Kidney (tissue), 14 donors: ENCODE results near the gene PXDC1. TPM values are rescaled to one million over a fixed set of nuclear protein-coding genes. Genes with fewer than 3 reads are reported as not detected.

Experiments
- DNase-seq, 5 donors: peaks; one replicate each; pipeline ENCODE4 v3.0.0-alpha.2; 2013 to 2020
- FAIRE-seq: peaks from 2 replicates; lab custom pipeline; 2012; peaks lifted over from hg19 to GRCh38; lab: Jason Lieb, UNC
- H3K27ac ChIP-seq, 2 donors: one replicate each; pipeline ENCODE4 v1.7.0; 2013; ENCODE audit warnings: low read depth in 2 of 2, low read length in 2 of 2, inconsistent platforms in 1 of 2
- H3K27me3 ChIP-seq: one replicate; pipeline ENCODE4 v1.7.1; 2013; ENCODE audit warnings: low read length, inconsistent platforms; ENCODE audit not compliant: control insufficient read depth, insufficient read depth
- H3K36me3 ChIP-seq, 3 donors: one replicate each; pipeline versions ENCODE4 v1.7.0 to v1.7.1; 2013; ENCODE audit warnings: low read length in 3 of 3, control low read depth in 1 of 3, inconsistent platforms in 1 of 3; ENCODE audit not compliant: insufficient read depth in 3 of 3, control insufficient read depth in 2 of 3
- H3K4me1 ChIP-seq, 3 donors: one replicate each; pipeline versions ENCODE4 v1.7.0 to v1.7.1; 2013; ENCODE audit warnings: low read length in 3 of 3, inconsistent platforms in 1 of 3, low read depth in 1 of 3; ENCODE audit not compliant: control insufficient read depth in 2 of 3, insufficient read depth in 2 of 3
- H3K4me3 ChIP-seq, 3 donors: one replicate each; pipeline versions ENCODE4 v1.7.0 to v1.8.1; 2013; ENCODE audit warnings: low read length in 3 of 3, control low read depth in 1 of 3, inconsistent platforms in 1 of 3
- H3K9ac ChIP-seq, 3 donors: one replicate each; pipeline versions ENCODE4 v1.7.0 to v1.7.1; 2013; ENCODE audit warnings: low read length in 3 of 3, control low read depth in 1 of 3, inconsistent platforms in 1 of 3
- H3K9me3 ChIP-seq, 3 donors: one replicate each; pipeline versions ENCODE4 v1.7.0 to v1.7.1; 2013; ENCODE audit warnings: low read length in 3 of 3, control low read depth in 1 of 3, inconsistent platforms in 1 of 3; ENCODE audit not compliant: control insufficient read depth in 2 of 3, insufficient read depth in 1 of 3
- CTCF ChIP-seq: IDR thresholded peaks from 3 replicates; pipeline ENCODE4 v1.5.1; 2012; ENCODE audit warnings: mild to moderate bottlenecking, moderate library complexity, borderline replicate concordance; ENCODE audit not compliant: insufficient read depth; ENCODE audit errors: extremely low read depth
- intact Hi-C: fragments of 100-400 bp; cut with DNase I; formaldehyde crosslinking; loops from one replicate; pipeline ENCODE4 v1.11.1; 2022
- polyA plus RNA-seq: library from polyadenylated mRNA; stranded (reverse); fragments of 350-450 nt; fragmentation: Illumina TruSeq; extraction: RNeasy Lipid Tissue Mini Kit (QIAGEN cat#74804); gene quantifications from one replicate; pipeline ENCODE4 v1.2.3, GENCODE V29; 2014; ENCODE audit warnings: low read depth, low replicate concordance; ENCODE audit not compliant: insufficient read depth
- total RNA-seq: library from RNA; stranded (reverse); fragmentation: NEBNext Ultra II Directional; extraction: Animal tissue kit (Norgen Biotek cat#: 25700); gene quantifications from one replicate; pipeline ENCODE4 v1.2.1, GENCODE V29; 2021
- donor health status: control.
- donor health status: control.
- donor health status: control.
- donor health status: control.
- donor health status: control.
- donor health status: DM: yes; HTN: yes; CAD: no.
- donor health status: Normal renal cell carcinoma (clear cell type).

The PXDC1 gene
- total and polyA plus RNA-seq, 2 donors from 2014 or later, result 28.9 to 35.0 TPM

- Histone ChIP-seq H3K36me3 (peaks cover 0 to 3% (median 2%) of the 10 kb centered on the region in 3 donors), H3K4me3 (peak overlapping the region in 1 of 3 donors; percentile 29), H3K9me3 (no peaks in the 10 kb centered on the region), H3K9ac (peak overlapping the region in 1 of 3 donors; percentile 36), H3K27ac (peak overlapping the region; percentile 44 to 84), H3K27me3 (no peaks in the 10 kb centered on the region), H3K4me1 (peaks cover 0 to 21% (median 17%) of the 10 kb centered on the region in 3 donors)
- FAIRE-seq, result peak; percentile 55
- intact Hi-C loops, result no loop called here
- peak; percentile 87 to 90 (median 90) for DNase-seq
- TF ChIP-seq CTCF, result peak; percentile 95
Observed at GRCh38 chr6:3742426-3743344, 8.8 kb downstream of the PXDC1 start.

- no peak for TF ChIP-seq CTCF
- peaks cover 0 to 6% (median 2%) of the 10 kb centered on the region in 3 donors for H3K36me3 ChIP-seq
- peaks cover 0 to 18% (median 17%) of the 10 kb centered on the region in 3 donors for H3K4me1 ChIP-seq
- DNase-seq (no peak), FAIRE-seq (no peak)
- H3K9ac ChIP-seq, result peak overlapping the region in 1 of 3 donors; percentile 36
- H3K27ac ChIP-seq, result no peak overlapping the region
- intact Hi-C loops, result no loop called here
- no peaks in the 10 kb centered on the region for H3K27me3 ChIP-seq
- H3K9me3 ChIP-seq, result no peaks in the 10 kb centered on the region
- peak overlapping the region in 1 of 3 donors; percentile 29 for H3K4me3 ChIP-seq
Observed at GRCh38 chr6:3742076-3742425, 9.5 kb downstream of the PXDC1 start.

GRCh38 chr6:3741477-3741871 is 10.0 kb downstream of the PXDC1 start:
- Histone ChIP-seq H3K36me3 (peaks cover 0 to 9% (median 6%) of the 10 kb centered on the region in 3 donors), H3K4me1 (peaks cover 0 to 16% (median 14%) of the 10 kb centered on the region in 3 donors), H3K4me3 (no peak overlapping the region), H3K27ac (no peak overlapping the region), H3K9me3 (no peaks in the 10 kb centered on the region), H3K9ac (no peak overlapping the region), H3K27me3 (no peaks in the 10 kb centered on the region)
- FAIRE-seq (no peak), DNase-seq (peak in 1 of 5 donors; percentile 54)
- intact Hi-C loops, result no loop called here
- no peak for TF ChIP-seq CTCF
